Measurements from ENCODE around the gene TAC3. TPM values are rescaled to one million over a fixed set of nuclear protein-coding genes. Genes with fewer than 3 reads are reported as not detected.

The TAC3 gene
- total and polyA plus RNA-seq, 2 of the 8 experiments (the other 6 are each of a cell fraction or from before 2014, with no cell fraction given) = 9.7 to 45.3 TPM

- peak overlapping the region in 1 of 4 experiments; percentile 96; a peak in 1 of 8 replicates for H3K4me3 ChIP-seq (ENCODE audit: extremely low read depth in 1 of 4, insufficient read depth in 2 of 4, low read depth in 3 of 4, low read length in 4 of 4)
- no peak overlapping the region for H3K4ac ChIP-seq (replicated peaks; ENCODE audit: insufficient read length, low read depth, low read length)
- no peak overlapping the region for H3K14ac ChIP-seq (ENCODE audit: insufficient read length)
- no peak overlapping the region for H2AK5ac ChIP-seq (ENCODE audit: low read depth, low read length)
- H2AFZ ChIP-seq (ENCODE audit: low read length) = no peak overlapping the region
- FAIRE-seq (no peak), DNase-seq (ENCODE audit: low read depth in 1 of 2, low spot score in 2 of 2) (no peak)
- H3K4me2 ChIP-seq (ENCODE audit: insufficient read depth in 1 of 2, low read depth in 2 of 2, low read length in 2 of 2) = peak overlapping the region in 1 of 2 experiments; percentile 68; a peak in 2 of 4 replicates
- no peaks in the 10 kb centered on the region for H3K9me3 ChIP-seq (ENCODE audit: insufficient read depth in 2 of 2, low read depth in 1 of 2, low read length in 1 of 2)
- peaks cover 12% of the 10 kb centered on the region for H3K79me1 ChIP-seq (ENCODE audit: low read depth, low read length)
- no peak overlapping the region for H3K9ac ChIP-seq (replicated peaks in 1 of 4; ENCODE audit: extremely low read depth in 1 of 4, low read depth in 3 of 4, low read length in 3 of 4)
- peaks cover 0 to 6% (median 1%) of the 10 kb centered on the region in 4 experiments; a peak in 3 of 7 replicates for H3K4me1 ChIP-seq (replicated peaks in 1 of 4; ENCODE audit: control insufficient read depth in 3 of 4, insufficient read depth in 4 of 4, low read length in 3 of 4)
- no peak overlapping the region for H2BK120ac ChIP-seq (replicated peaks; ENCODE audit: low read depth, low read length)
- no peak overlapping the region for H2BK12ac ChIP-seq (ENCODE audit: low read depth, low read length)
- ChIA-PET CTCF (ENCODE audit: partially characterized antibody) (interaction anchor here (0.8 to 10.6 kb wide), 26 partner anchors 8 to 277 kb away, joined by 3 to 187 read pairs (median 4); partner anchors contain the start of genes HSD17B6, NAB2, NEMP1 and STAT6), POLR2A (ENCODE audit: partially characterized antibody) (interaction anchor here (0.6 to 3.2 kb wide), 12 partner anchors 8 to 271 kb away, joined by 3 to 13 read pairs (median 5); partner anchors contain the start of gene TAC3)
- no peak overlapping the region for H2BK20ac ChIP-seq (ENCODE audit: low read length)
- peaks cover 3 to 11% of the 10 kb centered on the region in 2 experiments for H4K20me1 ChIP-seq (replicated peaks in 1 of 2; ENCODE audit: control insufficient read depth in 1 of 2, insufficient read depth in 2 of 2, low read length in 2 of 2)
- H2BK15ac ChIP-seq (ENCODE audit: low read length) = no peak overlapping the region
- no peaks in the 10 kb centered on the region; the same call in 1 of the 2 replicates for H3K23me2 ChIP-seq (ENCODE audit: low read depth, low read length)
- no peak overlapping the region for H2BK5ac ChIP-seq (ENCODE audit: low read depth, low read length)
- H3K56ac ChIP-seq (replicated peaks; ENCODE audit: insufficient read length, low read depth, low read length) = no peak overlapping the region
- no peak overlapping the region for H3K18ac ChIP-seq (ENCODE audit: extremely low read depth, low read length)
- H3K27ac ChIP-seq (ENCODE audit: low read depth, low read length) = no peak overlapping the region
- no peak overlapping the region for H4K5ac ChIP-seq (ENCODE audit: insufficient read length, low read depth, low read length)
- H3K79me2 ChIP-seq (ENCODE audit: control insufficient read depth in 1 of 2, insufficient read depth in 2 of 2, low read length in 2 of 2) = peaks cover 0 to 59% of the 10 kb centered on the region in 2 experiments
- H4K8ac ChIP-seq (ENCODE audit: extremely low read depth, insufficient read depth, low read length) = no peak overlapping the region
- 95% methylated on average over 6 of the region's 6 CpGs; no CpG with 5 or more reads in 1 of the 2 experiments for WGBS, 2 experiments (ENCODE audit: extremely low coverage in 1 of 2, insufficient coverage in 1 of 2, insufficient read length in 1 of 2, insufficient replicate concordance in 2 of 2, low coverage in 1 of 2, low lambda C conversion rate in 2 of 2, missing lambda C conversion rate in 1 of 2)
- H3K23ac ChIP-seq (ENCODE audit: insufficient read length) = no peak overlapping the region
- no peak overlapping the region for H4K91ac ChIP-seq (replicated peaks; ENCODE audit: insufficient read length, low read length)
- H3K27me3 ChIP-seq (replicated peaks in 1 of 4; ENCODE audit: control insufficient read depth in 3 of 4, extremely low read depth in 1 of 4, insufficient read depth in 3 of 4, low read length in 3 of 4) = no peaks in the 10 kb centered on the region
- peaks cover 27 to 36% (median 34%) of the 10 kb centered on the region in 4 experiments for H3K36me3 ChIP-seq (ENCODE audit: control insufficient read depth in 2 of 4, insufficient read depth in 4 of 4, low read length in 3 of 4)
- TF ChIP-seq TEAD4 (IDR thresholded peaks at IDR 0.05; ENCODE audit: low read depth, low read length) (no peak), BACH1 (IDR thresholded peaks at IDR 0.05; ENCODE audit: low read length) (no peak), SAP30 (IDR thresholded peaks at IDR 0.05; ENCODE audit: insufficient read depth, insufficient replicate concordance, low read length) (no peak), JUN (IDR thresholded peaks at IDR 0.05; ENCODE audit: low read depth, low read length) (no peak), CREB1 (IDR thresholded peaks at IDR 0.05) (no peak), CEBPB (IDR thresholded peaks at IDR 0.05; ENCODE audit: low read depth, low read length) (no peak), GABPA (IDR thresholded peaks at IDR 0.05; ENCODE audit: borderline replicate concordance, insufficient read depth, low read length) (no peak), EP300 (IDR thresholded peaks at IDR 0.05; ENCODE audit: borderline replicate concordance in 1 of 2, low read depth in 2 of 2, low read length in 2 of 2) (no peak), HDAC2 (IDR thresholded peaks at IDR 0.05; ENCODE audit: borderline replicate concordance in 1 of 2, low read depth in 2 of 2, low read length in 2 of 2) (no peak)
Measured at GRCh38 chr12:57004651-57005050, 11.7 kb downstream of the TAC3 start.

Data from H1 (cell line).